Stomach smooth muscle (tissue), 2 donors: ENCODE results near the gene MAGI1.
"Not testable (repeated sequence)": the region's sequence is repeated elsewhere in the genome, so short reads cannot be mapped to it uniquely, and the experiment has no call there.

ENCODE experiments used
- H3K27ac ChIP-seq: one replicate; pipeline ENCODE4 v1.7.0; 2013; ENCODE audit warnings: mild to moderate bottlenecking, low read length, inconsistent platforms
- H3K27me3 ChIP-seq, 2 donors: one replicate each; pipeline ENCODE4 v1.7.0; 2013; ENCODE audit warnings: low read length in 2 of 2; ENCODE audit not compliant: insufficient read depth in 2 of 2, control insufficient read depth in 1 of 2
- H3K36me3 ChIP-seq, 2 donors: one replicate each; pipeline ENCODE4 v1.7.0; 2013; ENCODE audit warnings: low read length in 2 of 2; ENCODE audit not compliant: control insufficient read depth in 2 of 2, insufficient read depth in 2 of 2
- H3K4me1 ChIP-seq: one replicate; pipeline ENCODE4 v1.7.0; 2013; ENCODE audit warnings: low read length; ENCODE audit not compliant: control insufficient read depth, insufficient read depth
- H3K4me3 ChIP-seq, 2 donors: one replicate each; pipeline ENCODE4 v1.7.0; 2013; ENCODE audit warnings: low read length in 2 of 2
- H3K9ac ChIP-seq, 2 donors: one replicate each; pipeline ENCODE4 v1.7.0; 2013; ENCODE audit warnings: low read length in 2 of 2, mild to moderate bottlenecking in 1 of 2
- H3K9me3 ChIP-seq, 2 donors: one replicate each; pipeline ENCODE4 v1.7.0; 2013; ENCODE audit warnings: low read length in 2 of 2; ENCODE audit not compliant: control insufficient read depth in 2 of 2
- donor health status: healthy.
- donor health status: Pancreatic carcinoma.

Gene MAGI1

GRCh38 chr3:65516998-65517397 lies 521.7 kb downstream of the MAGI1 start:
- no peak overlapping the region for H3K9ac ChIP-seq
- no peaks in the 10 kb centered on the region for H3K27me3 ChIP-seq
- H3K27ac ChIP-seq = no peak overlapping the region
- H3K9me3 ChIP-seq = no peaks in the 10 kb centered on the region
- H3K4me1 ChIP-seq = no peaks in the 10 kb centered on the region
- H3K36me3 ChIP-seq = no peaks in the 10 kb centered on the region
- no peak overlapping the region for H3K4me3 ChIP-seq

- H3K4me1 ChIP-seq, H3K9me3 ChIP-seq, H3K27me3 ChIP-seq, H3K9ac ChIP-seq, H3K36me3 ChIP-seq, H3K27ac ChIP-seq, H3K4me3 ChIP-seq: not testable (repeated sequence)
These were observed 524.4 kb downstream of the MAGI1 start for GRCh38 chr3:65514317-65514716.

GRCh38 chr3:65509423-65509794 lies 529.3 kb downstream of the MAGI1 start:
- not testable (repeated sequence) for H3K36me3 ChIP-seq, H3K9me3 ChIP-seq, H3K27me3 ChIP-seq, H3K27ac ChIP-seq, H3K4me1 ChIP-seq, H3K9ac ChIP-seq, H3K4me3 ChIP-seq

DNA sequence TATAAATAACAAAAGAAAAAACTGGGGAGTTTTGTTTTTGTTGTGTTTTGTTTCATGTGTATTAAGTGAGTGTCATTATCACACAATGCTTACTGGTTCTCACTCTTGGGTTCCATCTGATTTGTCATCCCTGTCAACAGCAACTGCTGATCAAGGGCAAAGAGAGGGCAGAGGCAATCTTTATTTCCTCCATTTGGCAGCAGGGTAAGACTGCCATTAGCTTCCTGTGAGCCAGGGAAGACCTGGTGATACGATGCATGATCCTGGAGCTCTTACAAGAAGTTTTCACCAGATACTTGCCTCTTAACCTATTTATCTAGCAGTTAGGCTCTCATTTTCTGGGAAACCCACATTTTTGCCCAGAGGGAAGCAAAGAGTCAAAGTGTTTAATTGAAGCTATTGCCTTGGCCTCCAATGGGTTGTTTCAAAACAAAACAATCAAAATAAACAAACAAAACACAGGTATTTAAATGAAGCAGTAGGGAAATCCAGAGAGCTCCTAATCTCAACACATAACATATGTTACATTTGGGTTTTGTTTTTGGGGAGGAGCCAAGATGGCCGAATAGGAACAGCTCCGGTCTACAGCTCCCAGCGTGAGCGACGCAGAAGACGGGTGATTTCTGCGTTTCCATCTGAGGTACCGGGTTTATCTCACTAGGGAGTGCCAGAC lies 529.8 kb downstream of the MAGI1 start:
- H3K4me3 ChIP-seq = no peak overlapping the region
- no peak overlapping the region for H3K9ac ChIP-seq
- H3K36me3 ChIP-seq = no peaks in the 10 kb centered on the region
- no peak overlapping the region for H3K27ac ChIP-seq
- no peaks in the 10 kb centered on the region for H3K27me3 ChIP-seq
- no peaks in the 10 kb centered on the region for H3K9me3 ChIP-seq
- no peaks in the 10 kb centered on the region for H3K4me1 ChIP-seq

GRCh38 chr3:65507437-65507836 lies 531.3 kb downstream of the MAGI1 start:
- Histone ChIP-seq H3K9ac (no peak overlapping the region), H3K36me3 (no peaks in the 10 kb centered on the region), H3K27me3 (no peaks in the 10 kb centered on the region), H3K9me3 (no peaks in the 10 kb centered on the region), H3K27ac (no peak overlapping the region), H3K4me1 (no peaks in the 10 kb centered on the region), H3K4me3 (no peak overlapping the region)

DNA sequence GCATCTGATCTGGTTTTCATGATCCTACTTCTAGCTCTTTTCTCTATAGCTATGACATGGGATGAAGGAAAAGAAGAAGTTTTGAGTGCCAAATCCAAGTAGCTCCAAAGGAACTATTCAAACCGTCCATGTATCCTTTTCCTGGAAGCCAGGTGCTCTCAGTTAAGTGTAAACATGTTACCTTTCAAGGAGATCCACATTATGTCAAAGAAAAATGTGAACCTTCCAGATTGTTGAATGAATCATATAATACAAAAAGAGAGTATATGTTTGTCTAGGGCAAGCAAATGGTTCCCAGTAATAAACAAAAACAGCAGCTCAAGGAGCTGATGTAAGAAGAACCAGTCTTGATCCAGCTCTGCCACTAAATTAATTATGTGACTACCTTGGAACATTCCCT lies 534.9 kb downstream of the MAGI1 start:
- H3K27ac ChIP-seq = no peak overlapping the region
- H3K9ac ChIP-seq = no peak overlapping the region
- no peaks in the 10 kb centered on the region for H3K27me3 ChIP-seq
- no peaks in the 10 kb centered on the region for H3K4me1 ChIP-seq
- H3K9me3 ChIP-seq = no peaks in the 10 kb centered on the region
- no peaks in the 10 kb centered on the region for H3K36me3 ChIP-seq
- H3K4me3 ChIP-seq = no peak overlapping the region

DNA sequence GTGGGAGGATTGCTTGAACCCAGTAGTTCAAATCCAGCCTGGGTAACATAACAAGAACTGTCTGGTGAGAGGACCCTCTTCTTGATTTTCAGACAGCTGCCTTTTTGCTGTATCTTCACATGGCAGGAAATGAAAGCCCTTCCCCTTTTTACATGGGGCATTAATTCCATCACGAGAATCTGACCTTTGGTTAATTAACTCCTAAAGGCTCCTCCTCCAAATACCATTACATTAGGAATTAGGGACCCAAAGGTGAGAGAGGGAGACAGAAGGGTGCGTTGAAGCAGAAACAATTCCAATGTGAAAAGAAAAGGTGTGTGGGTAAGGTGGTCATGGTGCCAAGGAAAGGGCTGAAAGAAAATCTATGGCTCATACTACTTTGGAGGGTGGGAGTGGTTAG lies 536.2 kb downstream of the MAGI1 start:
- Histone ChIP-seq H3K9me3 (no peaks in the 10 kb centered on the region), H3K4me1 (peaks cover 2% of the 10 kb centered on the region), H3K4me3 (no peak overlapping the region), H3K9ac (no peak overlapping the region), H3K27me3 (no peaks in the 10 kb centered on the region), H3K36me3 (no peaks in the 10 kb centered on the region), H3K27ac (no peak overlapping the region)

DNA sequence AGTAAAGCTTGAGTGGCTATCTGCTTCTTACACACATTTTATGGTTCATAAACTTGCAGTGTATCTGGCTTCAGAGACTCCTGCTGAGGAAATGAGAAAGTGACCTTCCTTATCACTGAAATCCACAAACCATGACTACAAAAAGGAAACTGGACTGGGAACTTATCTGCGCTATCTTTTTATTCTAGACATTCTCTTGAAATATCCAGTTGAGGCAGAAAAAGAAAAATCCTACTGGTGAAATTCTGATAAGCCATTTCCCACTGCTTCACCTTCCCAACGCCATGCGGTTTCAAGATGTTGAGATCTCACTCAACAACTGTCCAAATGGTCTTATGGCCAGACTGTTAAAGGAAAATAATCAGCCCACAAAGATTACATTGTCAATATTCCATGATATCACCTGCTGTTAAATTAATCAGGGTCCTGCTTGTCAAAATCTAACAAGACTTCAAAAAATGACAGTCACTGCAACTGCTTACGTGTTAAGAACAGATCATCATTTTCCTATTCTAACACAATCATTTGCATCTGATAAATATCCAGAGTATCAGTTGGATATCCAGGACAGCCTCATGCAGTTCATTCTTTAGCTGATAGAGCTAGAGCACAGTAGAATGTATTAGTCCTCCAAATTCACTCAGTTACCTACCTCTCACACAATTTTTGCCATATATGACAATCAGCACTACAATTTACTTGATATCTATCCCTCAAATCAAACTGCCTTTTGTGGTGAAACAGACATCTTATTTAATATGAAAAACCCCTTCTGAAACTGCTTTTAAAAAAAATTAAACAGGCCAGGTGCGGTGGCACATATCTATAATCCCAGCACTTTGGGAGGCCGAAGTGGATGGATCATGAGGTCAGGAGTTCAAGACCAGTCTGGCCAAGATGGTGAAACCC lies 538.1 kb downstream of the MAGI1 start:
- H3K4me3 ChIP-seq = no peak overlapping the region
- no peak overlapping the region for H3K27ac ChIP-seq
- no peaks in the 10 kb centered on the region for H3K36me3 ChIP-seq
- H3K27me3 ChIP-seq = no peaks in the 10 kb centered on the region
- H3K9me3 ChIP-seq = no peaks in the 10 kb centered on the region
- no peak overlapping the region for H3K9ac ChIP-seq
- peaks cover 3% of the 10 kb centered on the region for H3K4me1 ChIP-seq

DNA sequence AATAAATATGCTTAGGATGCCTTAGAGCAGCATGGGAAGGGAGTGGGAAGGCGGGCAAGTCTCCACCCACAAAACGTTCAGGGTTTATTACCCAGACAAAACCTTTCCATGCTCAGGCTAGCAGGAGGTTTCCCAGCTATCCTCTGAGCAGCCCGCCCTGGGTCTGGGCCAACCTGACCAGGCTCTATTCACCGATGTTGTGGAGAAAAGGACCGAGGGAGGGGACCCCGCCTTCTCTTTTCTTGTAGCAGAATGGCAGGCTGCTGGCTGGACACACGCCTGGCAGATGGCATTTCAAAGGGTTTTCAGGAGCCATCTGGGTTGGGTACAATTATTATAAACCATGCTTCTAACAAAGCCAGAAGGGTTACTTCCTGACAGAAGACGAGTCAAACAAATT lies 540.9 kb downstream of the MAGI1 start:
- Histone ChIP-seq H3K4me3 (no peak overlapping the region), H3K27ac (no peak overlapping the region), H3K9me3 (no peaks in the 10 kb centered on the region), H3K4me1 (peaks cover 3% of the 10 kb centered on the region), H3K27me3 (no peaks in the 10 kb centered on the region), H3K9ac (no peak overlapping the region), H3K36me3 (no peaks in the 10 kb centered on the region)

GRCh38 chr3:65497236-65497635 lies 541.5 kb downstream of the MAGI1 start:
- no peak overlapping the region for H3K27ac ChIP-seq
- no peaks in the 10 kb centered on the region for H3K36me3 ChIP-seq
- H3K9ac ChIP-seq = no peak overlapping the region
- H3K27me3 ChIP-seq = no peaks in the 10 kb centered on the region
- peaks cover 3% of the 10 kb centered on the region for H3K4me1 ChIP-seq
- no peaks in the 10 kb centered on the region for H3K9me3 ChIP-seq
- H3K4me3 ChIP-seq = no peak overlapping the region

GRCh38 chr3:65493938-65494337 lies 544.8 kb downstream of the MAGI1 start:
- Histone ChIP-seq H3K9me3 (no peaks in the 10 kb centered on the region), H3K27me3 (no peaks in the 10 kb centered on the region), H3K9ac (no peak overlapping the region), H3K27ac (no peak overlapping the region), H3K36me3 (no peaks in the 10 kb centered on the region), H3K4me3 (no peak overlapping the region), H3K4me1 (peaks cover 3% of the 10 kb centered on the region)
